Measurements from ENCODE around the gene TMC2. TPM values are rescaled to one million over a fixed set of nuclear protein-coding genes. Genes with fewer than 3 reads are reported as not detected.

Gene TMC2
- total RNA-seq, 1 donor from 2014 or later = not detected

- no peak for TF ChIP-seq CTCF (conservative IDR thresholded peaks at IDR 0.05)
- Mint-ChIP-seq H3K4me1 (peaks cover 16% of the 10 kb centered on the region), H3K27me3 (ENCODE audit: low read depth) (no peaks in the 10 kb centered on the region), H3K4me3 (peak within 1 kb of the TSS; percentile 99), H3K9me3 (no peaks in the 10 kb centered on the region), H3K36me3 (ENCODE audit: low read depth) (peaks cover 6% of the 10 kb centered on the region), H3K27ac (ENCODE audit: unreplicated experiment) (peak within 1 kb of the TSS; percentile 99)
- DNase-seq (ENCODE audit: low read depth, low spot score) = peak; percentile 66
Observed at GRCh38 chr20:2508631-2509467, 27.5 kb upstream of the TMC2 start, which contains the start of gene ZNF343. ZNF343 (minus strand) TSS chr20:2508915; CDS start chr20:2493895, 15,020 bp downstream.

DNA sequence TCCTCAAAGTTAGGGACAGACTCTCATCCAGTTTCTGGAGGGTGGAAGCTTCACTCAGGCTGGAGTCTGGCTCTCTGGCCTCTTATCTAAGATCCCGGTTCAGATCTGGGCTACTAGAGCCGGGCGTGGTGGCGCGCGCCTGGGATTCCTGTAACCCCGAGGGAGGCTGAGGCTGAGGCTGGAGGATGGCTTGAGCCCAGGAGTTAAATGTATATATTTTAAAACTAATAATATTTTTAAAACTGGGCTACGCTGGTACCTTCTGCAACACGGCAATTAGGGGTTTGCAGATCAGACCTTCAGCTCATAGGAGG lies 26.9 kb upstream of the TMC2 start:
- Mint-ChIP-seq H3K27me3 (ENCODE audit: low read depth) (no peaks in the 10 kb centered on the region), H3K4me1 (peaks cover 16% of the 10 kb centered on the region), H3K9me3 (no peaks in the 10 kb centered on the region), H3K36me3 (ENCODE audit: low read depth) (peaks cover 6% of the 10 kb centered on the region), H3K27ac (ENCODE audit: unreplicated experiment) (peak overlapping the region; percentile 99), H3K4me3 (peak overlapping the region; percentile 99)
- no peak for DNase-seq (ENCODE audit: low read depth, low spot score)
- no peak for TF ChIP-seq CTCF (conservative IDR thresholded peaks at IDR 0.05)

GRCh38 chr20:2509794-2510193 lies 26.6 kb upstream of the TMC2 start:
- DNase-seq (ENCODE audit: low read depth, low spot score) = no peak
- Mint-ChIP-seq H3K4me1 (peaks cover 16% of the 10 kb centered on the region), H3K36me3 (ENCODE audit: low read depth) (peaks cover 4% of the 10 kb centered on the region), H3K27ac (ENCODE audit: unreplicated experiment) (no peak overlapping the region), H3K9me3 (no peaks in the 10 kb centered on the region), H3K4me3 (peak overlapping the region; percentile 70), H3K27me3 (ENCODE audit: low read depth) (no peaks in the 10 kb centered on the region)
- TF ChIP-seq CTCF (conservative IDR thresholded peaks at IDR 0.05) = no peak

- no peak for TF ChIP-seq CTCF (conservative IDR thresholded peaks at IDR 0.05)
- no peaks in the 10 kb centered on the region for H3K9me3 Mint-ChIP-seq
- H3K4me1 Mint-ChIP-seq = no peaks in the 10 kb centered on the region
- H3K36me3 Mint-ChIP-seq (ENCODE audit: low read depth) = no peaks in the 10 kb centered on the region
- H3K27ac Mint-ChIP-seq (ENCODE audit: unreplicated experiment) = no peak overlapping the region
- no peak overlapping the region for H3K4me3 Mint-ChIP-seq
- peaks cover 22% of the 10 kb centered on the region for H3K27me3 Mint-ChIP-seq (ENCODE audit: low read depth)
- DNase-seq (ENCODE audit: low read depth, low spot score) = no peak
Observed at GRCh38 chr20:2515203-2515602, 21.2 kb upstream of the TMC2 start.

GRCh38 chr20:2516399-2516798 lies 20.0 kb upstream of the TMC2 start:
- H3K9me3 Mint-ChIP-seq = no peaks in the 10 kb centered on the region
- H3K27me3 Mint-ChIP-seq (ENCODE audit: low read depth) = peaks cover 31% of the 10 kb centered on the region
- DNase-seq (ENCODE audit: low read depth, low spot score) = no peak
- H3K4me3 Mint-ChIP-seq = no peak overlapping the region
- H3K27ac Mint-ChIP-seq (ENCODE audit: unreplicated experiment) = no peak overlapping the region
- no peaks in the 10 kb centered on the region for H3K36me3 Mint-ChIP-seq (ENCODE audit: low read depth)
- TF ChIP-seq CTCF (conservative IDR thresholded peaks at IDR 0.05) = no peak
- H3K4me1 Mint-ChIP-seq = no peaks in the 10 kb centered on the region

Data from neural crest cell (in vitro differentiated cells).